Endothelial cell (in vitro differentiated cells): ENCODE measurements around the gene DNAH5. TPM values are rescaled to one million over a fixed set of nuclear protein-coding genes. Genes with fewer than 3 reads are reported as not detected.

ENCODE experiments used
- DNase-seq: peaks from one replicate; pipeline ENCODE4 v3.0.0; 2021; ENCODE audit warnings: low spot score
- H3K27ac Mint-ChIP-seq: one replicate; pipeline ENCODE4 v1.8.0; 2021; ENCODE audit warnings: mixed read lengths, inconsistent platforms; ENCODE audit not compliant: unreplicated experiment
- H3K27me3 Mint-ChIP-seq: one replicate; pipeline ENCODE4 v1.8.0; 2021; ENCODE audit warnings: mild to moderate bottlenecking, moderate library complexity, mixed read lengths, inconsistent platforms; ENCODE audit not compliant: unreplicated experiment
- H3K36me3 Mint-ChIP-seq: one replicate; pipeline ENCODE4 v1.8.0; 2021; ENCODE audit warnings: mild to moderate bottlenecking, low read depth, mixed read lengths, inconsistent platforms; ENCODE audit not compliant: unreplicated experiment
- H3K4me1 Mint-ChIP-seq: one replicate; pipeline ENCODE4 v1.8.0; 2021; ENCODE audit warnings: mild to moderate bottlenecking, mixed read lengths, inconsistent platforms; ENCODE audit not compliant: unreplicated experiment
- H3K4me3 Mint-ChIP-seq: one replicate; pipeline ENCODE4 v1.8.0; 2021; ENCODE audit warnings: mild to moderate bottlenecking, mixed read lengths, inconsistent platforms; ENCODE audit not compliant: unreplicated experiment
- H3K9me3 Mint-ChIP-seq: one replicate; pipeline ENCODE4 v1.8.0; 2021; ENCODE audit warnings: mixed read lengths, inconsistent platforms; ENCODE audit not compliant: unreplicated experiment
- CTCF ChIP-seq: fragments of 200-600 bp; sonication (generic); IDR thresholded peaks from one replicate; pipeline ENCODE4 v1.5.0; 2021; ENCODE audit warnings: antibody characterized with exemption; ENCODE audit not compliant: unreplicated experiment
- total RNA-seq: library from RNA; stranded (reverse); fragmentation: NEBNext Ultra II Directional; extraction: Animal tissue kit (Norgen Biotek cat#: 25700); gene quantifications from one replicate; pipeline ENCODE4 v1.2.1, GENCODE V29; 2021; ENCODE audit not compliant: unreplicated experiment

DNAH5 gene
- total RNA-seq, 1 donor from 2014 or later: 0.80 TPM

GRCh38 chr5:13919786-13920185, 24.7 kb downstream of the DNAH5 start:
- Mint-ChIP-seq H3K9me3 (no peaks in the 10 kb centered on the region), H3K4me3 (no peak overlapping the region), H3K27me3 (no peaks in the 10 kb centered on the region), H3K36me3 (no peaks in the 10 kb centered on the region), H3K4me1 (peaks cover 3% of the 10 kb centered on the region), H3K27ac (no peak overlapping the region)
- no peak for TF ChIP-seq CTCF
- DNase-seq: no peak

- Mint-ChIP-seq H3K27ac (no peak overlapping the region), H3K4me1 (peaks cover 6% of the 10 kb centered on the region), H3K36me3 (no peaks in the 10 kb centered on the region), H3K4me3 (no peak overlapping the region), H3K27me3 (no peaks in the 10 kb centered on the region), H3K9me3 (no peaks in the 10 kb centered on the region)
- DNase-seq: no peak
- TF ChIP-seq CTCF: no peak
Measured at GRCh38 chr5:13919087-13919486, 25.4 kb downstream of the DNAH5 start.

- Mint-ChIP-seq H3K9me3 (no peaks in the 10 kb centered on the region), H3K36me3 (no peaks in the 10 kb centered on the region), H3K4me1 (peaks cover 6% of the 10 kb centered on the region), H3K27me3 (no peaks in the 10 kb centered on the region), H3K27ac (no peak overlapping the region), H3K4me3 (no peak overlapping the region)
- TF ChIP-seq CTCF: no peak
- DNase-seq: no peak
Measured at GRCh38 chr5:13917061-13917460, 27.4 kb downstream of the DNAH5 start.

GRCh38 chr5:13913962-13914361, 30.5 kb downstream of the DNAH5 start:
- Mint-ChIP-seq H3K27ac (no peak overlapping the region), H3K9me3 (no peaks in the 10 kb centered on the region), H3K36me3 (no peaks in the 10 kb centered on the region), H3K4me3 (no peak overlapping the region), H3K27me3 (no peaks in the 10 kb centered on the region), H3K4me1 (peaks cover 6% of the 10 kb centered on the region)
- TF ChIP-seq CTCF: no peak
- DNase-seq: no peak

GRCh38 chr5:13910637-13911288, 33.7 kb downstream of the DNAH5 start:
- no peak overlapping the region for H3K4me3 Mint-ChIP-seq

More at GRCh38 chr5:13910637-13911288, 33.7 kb downstream of the DNAH5 start:
- Mint-ChIP-seq H3K9me3 (no peaks in the 10 kb centered on the region), H3K27ac (no peak overlapping the region), H3K36me3 (no peaks in the 10 kb centered on the region), H3K4me1 (peaks cover 6% of the 10 kb centered on the region), H3K27me3 (no peaks in the 10 kb centered on the region)
- DNase-seq: no peak
- no peak for TF ChIP-seq CTCF
